Measurements from ENCODE around the gene PRKAR2B.

- no peak for TF ChIP-seq CTCF (IDR thresholded peaks at IDR 0.05; ENCODE audit: poor library complexity)
- no peak for TF ChIP-seq EZH2phosphoT487 (IDR thresholded peaks at IDR 0.05; ENCODE audit: low read depth, severe bottlenecking, unreplicated experiment)
These were observed 40.7 kb downstream of the PRKAR2B start for GRCh38 chr7:107085180-107085579.

Data from hepatocyte (in vitro differentiated cells).